GM23338 (cell line): Measurements from ENCODE around the gene NR5A2. TPM values are rescaled to one million over a fixed set of nuclear protein-coding genes. Genes with fewer than 3 reads are reported as not detected.

Experiments
- ATAC-seq: fragments of 200-7000 bp; cut with Tn5 transposase; 3 replicates; pipeline ENCODE4 v1.9.1; 2020
- DNase-seq: peaks from one replicate; pipeline ENCODE4 v3.0.0-alpha.2; 2015; ENCODE audit warnings: low spot score
- H2AFZ ChIP-seq: fragments of 200-600 bp; sonication (generic); 2 replicates; pipeline ENCODE4 v1.8.0; 2016; ENCODE audit warnings: antibody characterized with exemption, mild to moderate bottlenecking, moderate library complexity
- H3F3A ChIP-seq: fragments of 200-600 bp; sonication (generic); replicated peaks from 2 replicates; pipeline ENCODE4 v1.8.0; 2017; ENCODE audit warnings: antibody characterized with exemption, mixed run types, low read depth
- H3K27ac ChIP-seq: fragments of 200-600 bp; sonication (generic); 2 replicates; pipeline ENCODE4 v1.6.1; 2016; ENCODE audit warnings: low read depth
- H3K27me3 ChIP-seq: fragments of 200-600 bp; sonication (generic); 2 replicates; pipeline ENCODE4 v1.8.0; 2016; ENCODE audit warnings: mild to moderate bottlenecking, mixed run types, moderate library complexity; ENCODE audit not compliant: insufficient read depth
- H3K36me3 ChIP-seq: fragments of 200-600 bp; sonication (generic); 2 replicates; pipeline ENCODE4 v1.8.0; 2016; ENCODE audit warnings: mild to moderate bottlenecking; ENCODE audit not compliant: insufficient read depth
- H3K4me1 ChIP-seq: fragments of 200-600 bp; sonication (generic); 2 replicates; pipeline ENCODE4 v1.8.0; 2016; ENCODE audit warnings: mild to moderate bottlenecking, moderate library complexity; ENCODE audit not compliant: insufficient read depth
- H3K4me2 ChIP-seq: fragments of 200-600 bp; sonication (generic); 2 replicates; pipeline ENCODE4 v1.7.1; 2017; ENCODE audit warnings: mixed run types
- H3K4me3 ChIP-seq: fragments of 200-600 bp; sonication (generic); 2 replicates; pipeline ENCODE4 v1.6.1; 2016; ENCODE audit warnings: mixed run types
- H3K79me2 ChIP-seq: fragments of 200-600 bp; sonication (generic); replicated peaks from 2 replicates; pipeline ENCODE4 v1.8.0; 2017; ENCODE audit warnings: mild to moderate bottlenecking; ENCODE audit not compliant: insufficient read depth
- H3K9me2 ChIP-seq: fragments of 200-600 bp; sonication (generic); 2 replicates; pipeline ENCODE4 v1.8.0; 2017; ENCODE audit not compliant: insufficient read depth
- H4K20me1 ChIP-seq: fragments of 200-600 bp; sonication (generic); replicated peaks from 2 replicates; pipeline ENCODE4 v1.8.0; 2017; ENCODE audit warnings: mild to moderate bottlenecking; ENCODE audit not compliant: insufficient read depth
- H3K27ac Mint-ChIP-seq: 2 replicates; pipeline ENCODE4 v1.8.0; 2020; ENCODE audit warnings: inconsistent platforms, mild to moderate bottlenecking, moderate library complexity, mixed read lengths
- H3K27me3 Mint-ChIP-seq: 3 replicates; pipeline ENCODE4 v1.8.0; 2022; ENCODE audit warnings: low read depth, mild to moderate bottlenecking, moderate library complexity, mixed read lengths, inconsistent platforms; ENCODE audit not compliant: insufficient read depth, poor library complexity
- H3K36me3 Mint-ChIP-seq: 3 replicates; pipeline ENCODE4 v1.8.0; 2021; ENCODE audit warnings: low read depth, mild to moderate bottlenecking, inconsistent platforms, moderate library complexity, mixed read lengths
- H3K4me1 Mint-ChIP-seq: 3 replicates; pipeline ENCODE4 v1.8.0; 2020; ENCODE audit warnings: mild to moderate bottlenecking, inconsistent platforms, mixed read lengths
- H3K4me3 Mint-ChIP-seq: 3 replicates; pipeline ENCODE4 v1.8.0; 2021; ENCODE audit warnings: moderate library complexity, mild to moderate bottlenecking, inconsistent platforms, mixed read lengths
- H3K9me3 Mint-ChIP-seq: 3 replicates; pipeline ENCODE4 v1.8.0; 2020; ENCODE audit warnings: moderate library complexity, mild to moderate bottlenecking, inconsistent platforms, mixed read lengths
- CREB1 ChIP-seq: fragments of 250-450 bp; sonication (Bioruptor Pico); IDR thresholded peaks from 2 replicates; pipeline ENCODE4 v1.5.0; 2020; ENCODE audit warnings: low read depth, mild to moderate bottlenecking, moderate library complexity
- ETS1 ChIP-seq: IDR thresholded peaks from 2 replicates; pipeline ENCODE4 v1.6.1; 2016; ENCODE audit warnings: antibody characterized with exemption
- EZH2phosphoT487 ChIP-seq: fragments of 200-600 bp; sonication (generic); IDR thresholded peaks from one replicate; pipeline ENCODE4 v1.8.1; 2018; ENCODE audit warnings: antibody characterized with exemption; ENCODE audit not compliant: unreplicated experiment
- JUNB ChIP-seq: IDR thresholded peaks from one replicate; pipeline ENCODE4 v1.6.1; 2016; ENCODE audit warnings: antibody characterized with exemption; ENCODE audit not compliant: unreplicated experiment
- NANOG ChIP-seq: IDR thresholded peaks from 2 replicates; pipeline ENCODE4 v1.6.1; 2016; ENCODE audit warnings: antibody characterized with exemption, borderline replicate concordance
- POLR2AphosphoS5 ChIP-seq: IDR thresholded peaks from 2 replicates; pipeline ENCODE4 v1.6.1; 2016; ENCODE audit warnings: antibody characterized with exemption, low read depth
- STAT1 ChIP-seq: IDR thresholded peaks from one replicate; pipeline ENCODE4 v1.6.1; 2016; ENCODE audit warnings: antibody characterized with exemption; ENCODE audit not compliant: unreplicated experiment
- ZNF114 ChIP-seq: fragments of 250-450 bp; sonication (Bioruptor Pico); IDR thresholded peaks from 2 replicates; pipeline ENCODE4 v1.5.0; 2020; ENCODE audit warnings: mild to moderate bottlenecking, moderate library complexity
- polyA plus RNA-seq: library from polyadenylated mRNA; unstranded; fragments of >200 nt; fragmentation: Nextera tagmentation; extraction: Ambion mirVana; gene quantifications from 2 replicates; pipeline ENCODE4 v1.2.1, GENCODE V29; 2016
- total RNA-seq: library from RNA; depleted of rRNA; stranded (reverse); fragments of >200 nt; shearing (Covaris generic); gene quantifications from 2 replicates; pipeline ENCODE4 v1.2.3, GENCODE V29; 2014
- TF ChIP-seq, protein P1 (sequence below): fragments of 250-450 bp; sonication (Bioruptor Pico); IDR thresholded peaks from 2 replicates; pipeline ENCODE4 v1.5.0; 2020; ENCODE audit warnings: mild to moderate bottlenecking, moderate library complexity
- TF ChIP-seq, protein P2 (sequence below), 2 experiments: fragments of 200-600 bp in 1 of 2; sonication (generic) in 1 of 2; conservative IDR thresholded peaks; 2 replicates each; pipeline versions ENCODE4 v1.5.1 to v1.6.1; 2016 to 2017; ENCODE audit warnings: antibody characterized with exemption in 2 of 2, low read depth in 2 of 2, mild to moderate bottlenecking in 2 of 2, moderate library complexity in 1 of 2

The NR5A2 gene
- total and polyA plus RNA-seq, 2 experiments from 2014 or later, result 4.4 to 13.1 TPM

DNA sequence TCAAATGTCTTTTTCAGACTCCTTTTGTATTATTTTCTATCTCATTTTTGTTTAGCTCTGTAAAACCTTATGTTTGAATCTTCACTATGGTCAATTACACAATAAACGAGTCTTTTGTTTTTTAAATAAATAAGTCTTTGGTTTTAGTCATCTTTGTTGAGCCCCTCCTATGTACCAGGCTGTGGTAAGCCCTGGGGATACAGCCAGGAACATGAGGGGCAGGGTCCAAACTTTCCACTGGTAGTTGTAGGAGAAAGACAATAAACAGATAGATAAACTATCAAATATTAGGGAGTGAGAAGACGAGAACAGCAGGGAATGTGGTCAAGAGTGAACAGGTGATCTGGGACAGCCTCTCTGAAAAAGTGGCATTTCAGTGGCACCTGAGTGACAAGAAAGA, 195.7 kb downstream of the NR5A2 start:
- no peaks in the 10 kb centered on the region for H3K79me2 ChIP-seq
- H3K4me3 Mint-ChIP-seq, result no peak overlapping the region

DNA sequence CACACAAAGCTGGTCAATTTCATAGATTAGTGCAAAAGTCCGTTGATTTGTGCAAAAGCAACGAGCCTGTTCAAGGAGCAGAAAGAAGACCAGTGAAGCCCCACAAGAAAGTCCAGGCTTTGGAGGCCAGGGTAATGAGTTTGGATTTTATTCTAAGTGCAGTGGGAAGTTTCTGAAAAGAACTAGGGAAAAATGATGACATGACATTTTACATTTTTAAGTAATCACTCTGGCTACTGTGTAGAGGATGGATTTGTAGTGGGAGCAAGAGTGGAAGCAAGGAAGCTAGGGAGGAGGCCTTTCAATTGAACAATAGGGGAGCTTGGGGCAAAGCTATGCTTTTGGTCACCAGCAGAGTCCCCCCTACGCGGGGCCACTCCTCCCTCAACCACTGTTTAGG, 196.1 kb downstream of the NR5A2 start:
- Histone ChIP-seq H4K20me1 (no peaks in the 10 kb centered on the region), H3K79me2 (no peaks in the 10 kb centered on the region), H3K27me3 (no peaks in the 10 kb centered on the region), H3K9me2 (peaks cover 5% of the 10 kb centered on the region; the same call in 1 of the 2 replicates), H3K27ac (no peak overlapping the region), H3K4me1 (peaks cover 40% of the 10 kb centered on the region), H3F3A (no peaks in the 10 kb centered on the region), H3K36me3 (no peaks in the 10 kb centered on the region), H3K4me3 (no peak overlapping the region), H2AFZ (peak overlapping the region; percentile 45), H3K4me2 (no peak overlapping the region)
- Mint-ChIP-seq H3K27ac (peak overlapping the region; percentile 12; the same call in 1 of the 2 replicates), H3K9me3 (no peaks in the 10 kb centered on the region), H3K36me3 (peaks cover 3% of the 10 kb centered on the region; the same call in 1 of the 3 replicates), H3K4me1 (peaks cover 32% of the 10 kb centered on the region), H3K4me3 (no peak overlapping the region), H3K27me3 (peaks cover 7% of the 10 kb centered on the region)
- ATAC-seq (no peak), DNase-seq (no peak)
- TF ChIP-seq NANOG (no peak), POLR2AphosphoS5 (no peak), JUNB (no peak), STAT1 (no peak), ETS1 (no peak), ZNF114 (CRISPR knock-in tag) (no peak), CREB1 (CRISPR knock-in tag) (no peak), EZH2phosphoT487 (no peak)
- TF ChIP-seq, protein P1, sequence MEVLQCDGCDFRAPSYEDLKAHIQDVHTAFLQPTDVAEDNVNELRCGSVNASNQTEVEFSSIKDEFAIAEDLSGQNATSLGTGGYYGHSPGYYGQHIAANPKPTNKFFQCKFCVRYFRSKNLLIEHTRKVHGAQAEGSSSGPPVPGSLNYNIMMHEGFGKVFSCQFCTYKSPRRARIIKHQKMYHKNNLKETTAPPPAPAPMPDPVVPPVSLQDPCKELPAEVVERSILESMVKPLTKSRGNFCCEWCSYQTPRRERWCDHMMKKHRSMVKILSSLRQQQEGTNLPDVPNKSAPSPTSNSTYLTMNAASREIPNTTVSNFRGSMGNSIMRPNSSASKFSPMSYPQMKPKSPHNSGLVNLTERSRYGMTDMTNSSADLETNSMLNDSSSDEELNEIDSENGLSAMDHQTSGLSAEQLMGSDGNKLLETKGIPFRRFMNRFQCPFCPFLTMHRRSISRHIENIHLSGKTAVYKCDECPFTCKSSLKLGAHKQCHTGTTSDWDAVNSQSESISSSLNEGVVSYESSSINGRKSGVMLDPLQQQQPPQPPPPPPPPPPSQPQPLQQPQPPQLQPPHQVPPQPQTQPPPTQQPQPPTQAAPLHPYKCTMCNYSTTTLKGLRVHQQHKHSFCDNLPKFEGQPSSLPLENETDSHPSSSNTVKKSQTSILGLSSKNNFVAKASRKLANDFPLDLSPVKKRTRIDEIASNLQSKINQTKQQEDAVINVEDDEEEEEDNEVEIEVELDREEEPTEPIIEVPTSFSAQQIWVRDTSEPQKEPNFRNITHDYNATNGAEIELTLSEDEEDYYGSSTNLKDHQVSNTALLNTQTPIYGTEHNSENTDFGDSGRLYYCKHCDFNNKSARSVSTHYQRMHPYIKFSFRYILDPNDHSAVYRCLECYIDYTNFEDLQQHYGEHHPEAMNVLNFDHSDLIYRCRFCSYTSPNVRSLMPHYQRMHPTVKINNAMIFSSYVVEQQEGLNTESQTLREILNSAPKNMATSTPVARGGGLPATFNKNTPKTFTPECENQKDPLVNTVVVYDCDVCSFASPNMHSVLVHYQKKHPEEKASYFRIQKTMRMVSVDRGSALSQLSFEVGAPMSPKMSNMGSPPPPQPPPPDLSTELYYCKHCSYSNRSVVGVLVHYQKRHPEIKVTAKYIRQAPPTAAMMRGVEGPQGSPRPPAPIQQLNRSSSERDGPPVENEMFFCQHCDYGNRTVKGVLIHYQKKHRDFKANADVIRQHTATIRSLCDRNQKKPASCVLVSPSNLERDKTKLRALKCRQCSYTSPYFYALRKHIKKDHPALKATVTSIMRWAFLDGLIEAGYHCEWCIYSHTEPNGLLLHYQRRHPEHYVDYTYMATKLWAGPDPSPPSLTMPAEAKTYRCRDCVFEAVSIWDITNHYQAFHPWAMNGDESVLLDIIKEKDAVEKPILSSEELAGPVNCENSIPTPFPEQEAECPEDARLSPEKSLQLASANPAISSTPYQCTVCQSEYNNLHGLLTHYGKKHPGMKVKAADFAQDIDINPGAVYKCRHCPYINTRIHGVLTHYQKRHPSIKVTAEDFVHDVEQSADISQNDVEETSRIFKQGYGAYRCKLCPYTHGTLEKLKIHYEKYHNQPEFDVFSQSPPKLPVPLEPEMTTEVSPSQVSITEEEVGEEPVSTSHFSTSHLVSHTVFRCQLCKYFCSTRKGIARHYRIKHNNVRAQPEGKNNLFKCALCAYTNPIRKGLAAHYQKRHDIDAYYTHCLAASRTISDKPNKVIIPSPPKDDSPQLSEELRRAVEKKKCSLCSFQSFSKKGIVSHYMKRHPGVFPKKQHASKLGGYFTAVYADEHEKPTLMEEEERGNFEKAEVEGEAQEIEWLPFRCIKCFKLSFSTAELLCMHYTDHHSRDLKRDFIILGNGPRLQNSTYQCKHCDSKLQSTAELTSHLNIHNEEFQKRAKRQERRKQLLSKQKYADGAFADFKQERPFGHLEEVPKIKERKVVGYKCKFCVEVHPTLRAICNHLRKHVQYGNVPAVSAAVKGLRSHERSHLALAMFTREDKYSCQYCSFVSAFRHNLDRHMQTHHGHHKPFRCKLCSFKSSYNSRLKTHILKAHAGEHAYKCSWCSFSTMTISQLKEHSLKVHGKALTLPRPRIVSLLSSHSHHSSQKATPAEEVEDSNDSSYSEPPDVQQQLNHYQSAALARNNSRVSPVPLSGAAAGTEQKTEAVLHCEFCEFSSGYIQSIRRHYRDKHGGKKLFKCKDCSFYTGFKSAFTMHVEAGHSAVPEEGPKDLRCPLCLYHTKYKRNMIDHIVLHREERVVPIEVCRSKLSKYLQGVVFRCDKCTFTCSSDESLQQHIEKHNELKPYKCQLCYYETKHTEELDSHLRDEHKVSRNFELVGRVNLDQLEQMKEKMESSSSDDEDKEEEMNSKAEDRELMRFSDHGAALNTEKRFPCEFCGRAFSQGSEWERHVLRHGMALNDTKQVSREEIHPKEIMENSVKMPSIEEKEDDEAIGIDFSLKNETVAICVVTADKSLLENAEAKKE (CRISPR knock-in tag), result no peak
- TF ChIP-seq, protein P2, sequence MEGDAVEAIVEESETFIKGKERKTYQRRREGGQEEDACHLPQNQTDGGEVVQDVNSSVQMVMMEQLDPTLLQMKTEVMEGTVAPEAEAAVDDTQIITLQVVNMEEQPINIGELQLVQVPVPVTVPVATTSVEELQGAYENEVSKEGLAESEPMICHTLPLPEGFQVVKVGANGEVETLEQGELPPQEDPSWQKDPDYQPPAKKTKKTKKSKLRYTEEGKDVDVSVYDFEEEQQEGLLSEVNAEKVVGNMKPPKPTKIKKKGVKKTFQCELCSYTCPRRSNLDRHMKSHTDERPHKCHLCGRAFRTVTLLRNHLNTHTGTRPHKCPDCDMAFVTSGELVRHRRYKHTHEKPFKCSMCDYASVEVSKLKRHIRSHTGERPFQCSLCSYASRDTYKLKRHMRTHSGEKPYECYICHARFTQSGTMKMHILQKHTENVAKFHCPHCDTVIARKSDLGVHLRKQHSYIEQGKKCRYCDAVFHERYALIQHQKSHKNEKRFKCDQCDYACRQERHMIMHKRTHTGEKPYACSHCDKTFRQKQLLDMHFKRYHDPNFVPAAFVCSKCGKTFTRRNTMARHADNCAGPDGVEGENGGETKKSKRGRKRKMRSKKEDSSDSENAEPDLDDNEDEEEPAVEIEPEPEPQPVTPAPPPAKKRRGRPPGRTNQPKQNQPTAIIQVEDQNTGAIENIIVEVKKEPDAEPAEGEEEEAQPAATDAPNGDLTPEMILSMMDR (conservative IDR thresholded peaks at IDR 0.05; ENCODE audit: low read depth in 2 of 2), result no peak

More for the DNA sequence above, 195.7 kb downstream of the NR5A2 start:
- no peak for ATAC-seq
- peaks cover 7% of the 10 kb centered on the region for H3K27me3 Mint-ChIP-seq
- Histone ChIP-seq H3K4me1 (peaks cover 36% of the 10 kb centered on the region), H4K20me1 (no peaks in the 10 kb centered on the region), H3K27ac (no peak overlapping the region), H3K27me3 (no peaks in the 10 kb centered on the region), H3K4me2 (no peak overlapping the region), H3F3A (no peaks in the 10 kb centered on the region), H3K4me3 (no peak overlapping the region), H2AFZ (peak overlapping the region; percentile 45), H3K36me3 (no peaks in the 10 kb centered on the region), H3K9me2 (peaks cover 5% of the 10 kb centered on the region; the same call in 1 of the 2 replicates)
- no peak for TF ChIP-seq ZNF114 (CRISPR knock-in tag)
- TF ChIP-seq EZH2phosphoT487, result no peak
- no peaks in the 10 kb centered on the region for H3K9me3 Mint-ChIP-seq
- no peak overlapping the region for H3K27ac Mint-ChIP-seq
- peaks cover 28% of the 10 kb centered on the region for H3K4me1 Mint-ChIP-seq
- peaks cover 3% of the 10 kb centered on the region; the same call in 1 of the 3 replicates for H3K36me3 Mint-ChIP-seq
- no peak for DNase-seq
